K562 (cell line): Measurements from ENCODE around the gene NDUFB3. TPM values are rescaled to one million over a fixed set of nuclear protein-coding genes. Genes with fewer than 3 reads are reported as not detected.
A peak's percentile ranks its signal among the peaks of the same experiment; 100 is the strongest.

Experiments used
- ARID2 ChIP-seq: fragments of 450-650 bp; IDR thresholded peaks from 2 replicates; pipeline ENCODE4 v1.6.1; 2017; ENCODE audit warnings: antibody characterized with exemption, mild to moderate bottlenecking
- ELF4 ChIP-seq: fragments of 450-650 bp; formaldehyde crosslinking; IDR thresholded peaks from 2 replicates; pipeline ENCODE4 v1.4.0; 2022; ENCODE audit warnings: missing genetic modification characterization
- HDGF ChIP-seq: fragments of 450-650 bp; IDR thresholded peaks from 2 replicates; pipeline ENCODE4 v1.6.1; 2016
- HMG20A ChIP-seq: fragments of 450-650 bp; formaldehyde crosslinking; conservative IDR thresholded peaks from 2 replicates; pipeline ENCODE4 v1.4.0; 2020; ENCODE audit warnings: mild to moderate bottlenecking, mixed read lengths
- MBD2 ChIP-seq: sonication (generic); IDR thresholded peaks from 2 replicates; pipeline ENCODE4 v1.6.1; 2016; ENCODE audit warnings: low read depth, borderline replicate concordance
- NCOA6 ChIP-seq: fragments of 450-650 bp; IDR thresholded peaks from 2 replicates; pipeline ENCODE4 v1.6.1; 2017; ENCODE audit warnings: mild to moderate bottlenecking
- NFYB ChIP-seq: IDR thresholded peaks from 2 replicates; pipeline ENCODE4 v1.6.1; 2011; ENCODE audit warnings: mild to moderate bottlenecking, moderate library complexity; ENCODE audit not compliant: insufficient read length; ENCODE audit errors: extremely low read depth
- NUFIP1 ChIP-seq: fragments of 450-650 bp; IDR thresholded peaks from 2 replicates; pipeline ENCODE4 v1.6.1; 2018; ENCODE audit not compliant: partially characterized antibody
- POLR2B ChIP-seq: fragments of 450-650 bp; IDR thresholded peaks from 2 replicates; pipeline ENCODE4 v1.6.1; 2018; ENCODE audit warnings: low read depth; ENCODE audit not compliant: partially characterized antibody
- REST ChIP-seq, 2 experiments: fragments of 450-650 bp; formaldehyde crosslinking in 1 of 2; IDR thresholded peaks; 2 replicates each; pipeline versions ENCODE4 v1.4.0 to v1.6.1; 2014 to 2020; ENCODE audit warnings: mild to moderate bottlenecking in 2 of 2, borderline replicate concordance in 1 of 2, low read depth in 1 of 2
- SIRT6 ChIP-seq: IDR thresholded peaks from one replicate; pipeline ENCODE4 v1.6.1; 2012; ENCODE audit warnings: low read depth, mild to moderate bottlenecking, control low read depth, inconsistent platforms, low read length, moderate library complexity
- SMARCE1 ChIP-seq: fragments of 450-650 bp; IDR thresholded peaks from 2 replicates; pipeline ENCODE4 v1.7.1; 2016; ENCODE audit warnings: mild to moderate bottlenecking
- TEAD2 ChIP-seq: fragments of 450-650 bp; IDR thresholded peaks from 2 replicates; pipeline ENCODE4 v1.6.1; 2016; ENCODE audit warnings: missing genetic modification characterization, control low read depth, missing compliant biosample characterization
- XRCC5 ChIP-seq: fragments of 200-400 bp; formaldehyde crosslinking; IDR thresholded peaks from 2 replicates; pipeline ENCODE4 v1.6.1; 2017; ENCODE audit warnings: low read depth, mild to moderate bottlenecking, low read length
- ZKSCAN3 ChIP-seq: fragments of 250-450 bp; sonication (Bioruptor Pico); IDR thresholded peaks from 2 replicates; pipeline ENCODE4 v1.4.0; 2020
- ZNF146 ChIP-seq: IDR thresholded peaks from one replicate; pipeline ENCODE4 v1.6.1; 2018; ENCODE audit warnings: missing compliant biosample characterization; ENCODE audit not compliant: unreplicated experiment
- ZNF239 ChIP-seq: fragments of 250-450 bp; sonication (Bioruptor Pico); IDR thresholded peaks from 2 replicates; pipeline ENCODE4 v1.4.0; 2020; ENCODE audit warnings: mild to moderate bottlenecking
- ZNF584 ChIP-seq: fragments of 200-800 bp; sonication (Bioruptor generic); IDR thresholded peaks from 2 replicates; pipeline ENCODE4 v1.6.1; 2016; ENCODE audit warnings: low read depth, mild to moderate bottlenecking, missing genetic modification characterization, missing compliant biosample characterization
- ZNF717 ChIP-seq: fragments of 250-450 bp; sonication (Bioruptor Pico); IDR thresholded peaks from 2 replicates; pipeline ENCODE4 v1.5.0; 2021
- polyA plus RNA-seq, 8 experiments: library from polyadenylated mRNA; depleted of rRNA in 4 of 8; stranded (reverse) in 5 of 8; unstranded in 3 of 8; fragments of >200 nt; fragmentation: Nextera tagmentation in 2 of 8; fragmentation: Illumina TruSeq in 1 of 8; extraction: Ambion mirVana in 2 of 8; extraction: Trizol in 1 of 8; gene quantifications; 2 replicates each; pipeline versions ENCODE4 v1.2.1 to v1.2.3, GENCODE V29; 2011 to 2014; ENCODE audit warnings: inconsistent platforms in 1 of 8, missing spikeins in 1 of 8
- total RNA-seq, 7 experiments: library from RNA; depleted of rRNA in 6 of 7; stranded (reverse); fragments of >200 nt in 6 of 7; fragmentation: Illumina TruSeq in 2 of 7; extraction: Trizol in 2 of 7; gene quantifications; 2 replicates each; pipeline versions ENCODE4 v1.2.1 to v1.2.3, GENCODE V29; 2011 to 2021; ENCODE audit warnings: low replicate concordance in 1 of 7
- TF ChIP-seq, protein P1 (sequence below): IDR thresholded peaks from 2 replicates; pipeline ENCODE4 v1.6.1; 2011; ENCODE audit warnings: borderline replicate concordance, low read depth, mild to moderate bottlenecking, moderate library complexity, low read length; ENCODE audit not compliant: insufficient read depth, poor library complexity, severe bottlenecking

NDUFB3 gene
- total and polyA plus RNA-seq, 9 of the 15 experiments (the other 6 are each of a cell fraction or from before 2014, with no cell fraction given), result 126 to 786 (median 156) TPM

- TF ChIP-seq REST (IDR thresholded peaks at IDR 0.05; ENCODE audit: borderline replicate concordance) (peak; percentile 37; the same call in 1 of the 2 replicates), REST (CRISPR knock-in tag; IDR thresholded peaks at IDR 0.05; ENCODE audit: low read depth) (no peak), POLR2B (no peak), ZNF584 (CRISPR knock-in tag) (0 out of 2 replicates have a peak, but pooled peaks have one; percentile 31), TEAD2 (peak; percentile 82), NUFIP1 (no peak), HDGF (no peak), NCOA6 (no peak), ZKSCAN3 (CRISPR knock-in tag) (no peak), ZNF717 (CRISPR knock-in tag) (no peak), SMARCE1 (no peak), MBD2 (no peak), XRCC5 (no peak), HMG20A (CRISPR knock-in tag) (no peak), NFYB (no peak), ZNF239 (CRISPR knock-in tag) (no peak), ZNF146 (CRISPR knock-in tag) (no peak), ELF4 (CRISPR knock-in tag) (no peak), SIRT6 (no peak), ARID2 (no peak)
- TF ChIP-seq, protein P1, sequence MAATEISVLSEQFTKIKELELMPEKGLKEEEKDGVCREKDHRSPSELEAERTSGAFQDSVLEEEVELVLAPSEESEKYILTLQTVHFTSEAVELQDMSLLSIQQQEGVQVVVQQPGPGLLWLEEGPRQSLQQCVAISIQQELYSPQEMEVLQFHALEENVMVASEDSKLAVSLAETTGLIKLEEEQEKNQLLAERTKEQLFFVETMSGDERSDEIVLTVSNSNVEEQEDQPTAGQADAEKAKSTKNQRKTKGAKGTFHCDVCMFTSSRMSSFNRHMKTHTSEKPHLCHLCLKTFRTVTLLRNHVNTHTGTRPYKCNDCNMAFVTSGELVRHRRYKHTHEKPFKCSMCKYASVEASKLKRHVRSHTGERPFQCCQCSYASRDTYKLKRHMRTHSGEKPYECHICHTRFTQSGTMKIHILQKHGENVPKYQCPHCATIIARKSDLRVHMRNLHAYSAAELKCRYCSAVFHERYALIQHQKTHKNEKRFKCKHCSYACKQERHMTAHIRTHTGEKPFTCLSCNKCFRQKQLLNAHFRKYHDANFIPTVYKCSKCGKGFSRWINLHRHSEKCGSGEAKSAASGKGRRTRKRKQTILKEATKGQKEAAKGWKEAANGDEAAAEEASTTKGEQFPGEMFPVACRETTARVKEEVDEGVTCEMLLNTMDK, result no peak
These were observed 46.5 kb downstream of the NDUFB3 start (continued) for GRCh38 chr2:201118121-201118960.
